GM23338 (cell line): Measurements from ENCODE around the gene KCNAB2.

ENCODE experiments used
- EZH2 ChIP-seq: fragments of 200-600 bp; sonication (generic); IDR thresholded peaks from one replicate; pipeline ENCODE4 v1.8.0; 2017; ENCODE audit warnings: antibody characterized with exemption, mild to moderate bottlenecking, low read depth; ENCODE audit not compliant: unreplicated experiment
- EZH2phosphoT487 ChIP-seq: fragments of 200-600 bp; sonication (generic); IDR thresholded peaks from one replicate; pipeline ENCODE4 v1.8.1; 2018; ENCODE audit warnings: antibody characterized with exemption; ENCODE audit not compliant: unreplicated experiment
- JUNB ChIP-seq: IDR thresholded peaks from one replicate; pipeline ENCODE4 v1.6.1; 2016; ENCODE audit warnings: antibody characterized with exemption; ENCODE audit not compliant: unreplicated experiment
- POLR2AphosphoS5 ChIP-seq: IDR thresholded peaks from 2 replicates; pipeline ENCODE4 v1.6.1; 2016; ENCODE audit warnings: antibody characterized with exemption, low read depth
- REST ChIP-seq: IDR thresholded peaks from one replicate; pipeline ENCODE4 v1.6.1; 2018; ENCODE audit warnings: antibody characterized with exemption; ENCODE audit not compliant: unreplicated experiment
- ZNF331 ChIP-seq: fragments of 250-450 bp; sonication (Bioruptor Pico); IDR thresholded peaks from 2 replicates; pipeline ENCODE4 v1.5.0; 2020; ENCODE audit warnings: low read depth, mild to moderate bottlenecking, moderate library complexity
- TF ChIP-seq, protein P1 (sequence below), 2 experiments: fragments of 200-600 bp in 1 of 2; sonication (generic) in 1 of 2; conservative IDR thresholded peaks; 2 replicates each; pipeline versions ENCODE4 v1.5.1 to v1.6.1; 2016 to 2017; ENCODE audit warnings: antibody characterized with exemption in 2 of 2, low read depth in 2 of 2, mild to moderate bottlenecking in 2 of 2, moderate library complexity in 1 of 2

DNA sequence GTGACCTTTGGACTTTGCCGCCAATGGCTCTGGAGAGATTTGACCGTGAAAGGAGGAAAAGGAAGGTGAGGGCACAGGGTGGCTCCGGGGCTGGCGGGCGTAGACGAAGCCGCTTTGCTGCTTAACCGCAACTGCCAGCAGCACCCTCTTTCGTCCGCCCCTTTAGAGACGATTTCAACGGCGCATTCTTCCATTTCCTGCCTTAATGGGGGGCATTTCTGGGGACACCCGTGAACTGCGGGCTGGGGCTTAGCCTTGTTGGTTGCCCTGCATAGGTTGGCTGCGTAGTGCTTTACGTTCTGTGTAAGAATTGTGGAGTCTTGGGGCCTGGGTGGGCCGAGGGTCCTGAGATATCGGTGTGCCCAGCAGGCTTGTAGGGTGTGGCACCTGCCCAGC lies 46.8 kb upstream of the KCNAB2 start:
- TF ChIP-seq, protein P1, sequence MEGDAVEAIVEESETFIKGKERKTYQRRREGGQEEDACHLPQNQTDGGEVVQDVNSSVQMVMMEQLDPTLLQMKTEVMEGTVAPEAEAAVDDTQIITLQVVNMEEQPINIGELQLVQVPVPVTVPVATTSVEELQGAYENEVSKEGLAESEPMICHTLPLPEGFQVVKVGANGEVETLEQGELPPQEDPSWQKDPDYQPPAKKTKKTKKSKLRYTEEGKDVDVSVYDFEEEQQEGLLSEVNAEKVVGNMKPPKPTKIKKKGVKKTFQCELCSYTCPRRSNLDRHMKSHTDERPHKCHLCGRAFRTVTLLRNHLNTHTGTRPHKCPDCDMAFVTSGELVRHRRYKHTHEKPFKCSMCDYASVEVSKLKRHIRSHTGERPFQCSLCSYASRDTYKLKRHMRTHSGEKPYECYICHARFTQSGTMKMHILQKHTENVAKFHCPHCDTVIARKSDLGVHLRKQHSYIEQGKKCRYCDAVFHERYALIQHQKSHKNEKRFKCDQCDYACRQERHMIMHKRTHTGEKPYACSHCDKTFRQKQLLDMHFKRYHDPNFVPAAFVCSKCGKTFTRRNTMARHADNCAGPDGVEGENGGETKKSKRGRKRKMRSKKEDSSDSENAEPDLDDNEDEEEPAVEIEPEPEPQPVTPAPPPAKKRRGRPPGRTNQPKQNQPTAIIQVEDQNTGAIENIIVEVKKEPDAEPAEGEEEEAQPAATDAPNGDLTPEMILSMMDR (conservative IDR thresholded peaks at IDR 0.05; ENCODE audit: low read depth in 2 of 2): no peak
- TF ChIP-seq EZH2 (no peak), REST (no peak), EZH2phosphoT487 (no peak), JUNB (no peak), POLR2AphosphoS5 (no peak), ZNF331 (CRISPR knock-in tag) (no peak)
